Glomerular visceral epithelial cell (primary cell): Measurements from ENCODE around the gene EFCAB8.
A peak's percentile ranks its signal among the peaks of the same experiment; 100 is the strongest.

Experiments used
- DNase-seq: peaks from one replicate; pipeline ENCODE4 v3.0.0-alpha.2; 2016; ENCODE audit errors: extremely low spot score

Gene EFCAB8

GRCh38 chr20:32858701-32859372 is at the start of gene EFCAB8:
Gene EFCAB8 (plus strand): TSS chr20:32858923. CDS start chr20:32863793, 4,870 bp downstream.
- no peak for DNase-seq

GRCh38 chr20:32809907-32810306 is 48.8 kb upstream of the EFCAB8 start:
- no peak for DNase-seq

- no peak for DNase-seq
Measured at GRCh38 chr20:32810941-32811340, 47.8 kb upstream of the EFCAB8 start.

- DNase-seq = no peak
Measured at GRCh38 chr20:32811886-32812285, 46.8 kb upstream of the EFCAB8 start.

- DNase-seq = peak; percentile 82
Measured at GRCh38 chr20:32819992-32820697, 38.6 kb upstream of the EFCAB8 start.

- no peak for DNase-seq
Measured at GRCh38 chr20:32820698-32821377, 37.9 kb upstream of the EFCAB8 start.

GRCh38 chr20:32822225-32822624 is 36.5 kb upstream of the EFCAB8 start:
- no peak for DNase-seq

GRCh38 chr20:32823078-32823477 is 35.6 kb upstream of the EFCAB8 start:
- DNase-seq = peak; percentile 79

- peak; percentile 28 for DNase-seq
Measured at GRCh38 chr20:32823737-32824588, 34.8 kb upstream of the EFCAB8 start.

- peak; percentile 40 for DNase-seq
Measured at GRCh38 chr20:32828029-32828680, 30.6 kb upstream of the EFCAB8 start.

- no peak for DNase-seq
Measured at GRCh38 chr20:32829311-32830005, 29.3 kb upstream of the EFCAB8 start.

- DNase-seq = no peak
Measured at GRCh38 chr20:32830437-32830836, 28.3 kb upstream of the EFCAB8 start.

- DNase-seq = no peak
Measured at GRCh38 chr20:32831982-32832381, 26.7 kb upstream of the EFCAB8 start.

GRCh38 chr20:32832664-32833063 is 26.1 kb upstream of the EFCAB8 start:
- no peak for DNase-seq

- no peak for DNase-seq
Measured at GRCh38 chr20:32834972-32835371, 23.8 kb upstream of the EFCAB8 start.

GRCh38 chr20:32837157-32837556 is 21.6 kb upstream of the EFCAB8 start:
- no peak for DNase-seq

GRCh38 chr20:32839227-32839981 is 19.3 kb upstream of the EFCAB8 start:
- no peak for DNase-seq

GRCh38 chr20:32839982-32840285 is 18.8 kb upstream of the EFCAB8 start:
- no peak for DNase-seq

- DNase-seq = no peak
Measured at GRCh38 chr20:32841174-32841573, 17.5 kb upstream of the EFCAB8 start.

- DNase-seq = no peak
Measured at GRCh38 chr20:32841632-32842031, 17.1 kb upstream of the EFCAB8 start.
